H9 (cell line): ENCODE results near the gene CDKAL1. TPM values are rescaled to one million over a fixed set of nuclear protein-coding genes. Genes with fewer than 3 reads are reported as not detected.

Source experiments
- DNase-seq: peaks from one replicate; pipeline ENCODE4 v3.0.0-alpha.2; 2017
- H2AFZ ChIP-seq: one replicate; pipeline ENCODE4 v1.6.1; 2013; ENCODE audit warnings: mild to moderate bottlenecking, low read length, control low read depth, moderate library complexity
- H2AK5ac ChIP-seq: 2 replicates; pipeline ENCODE4 v1.6.1; 2013; ENCODE audit warnings: low read length, control low read depth, mixed read lengths; ENCODE audit not compliant: insufficient read length
- H2BK120ac ChIP-seq: one replicate; pipeline ENCODE4 v1.6.1; 2013; ENCODE audit warnings: low read depth, mild to moderate bottlenecking, low read length, control low read depth, inconsistent platforms; ENCODE audit not compliant: poor library complexity, severe bottlenecking
- H2BK12ac ChIP-seq: 2 replicates; pipeline ENCODE4 v1.6.1; 2013; ENCODE audit warnings: low read length, control low read depth, mixed read lengths, low read depth; ENCODE audit not compliant: insufficient read length
- H2BK15ac ChIP-seq: 2 replicates; pipeline ENCODE4 v1.6.1; 2013; ENCODE audit warnings: low read depth, low read length, control low read depth
- H2BK20ac ChIP-seq: one replicate; pipeline ENCODE4 v1.6.1; 2013; ENCODE audit warnings: low read depth, mild to moderate bottlenecking, low read length, control low read depth, inconsistent platforms; ENCODE audit not compliant: poor library complexity, severe bottlenecking
- H2BK5ac ChIP-seq: 2 replicates; pipeline ENCODE4 v1.6.1; 2013; ENCODE audit warnings: low read length, control low read depth, mixed read lengths; ENCODE audit not compliant: insufficient read length
- H3K14ac ChIP-seq: 2 replicates; pipeline ENCODE4 v1.6.1; 2013; ENCODE audit warnings: low read length, control low read depth; ENCODE audit not compliant: insufficient read depth
- H3K18ac ChIP-seq: 2 replicates; pipeline ENCODE4 v1.6.1; 2013; ENCODE audit warnings: low read depth, mild to moderate bottlenecking, mixed read lengths, low read length, control low read depth; ENCODE audit not compliant: insufficient read length
- H3K23ac ChIP-seq: 2 replicates; pipeline ENCODE4 v1.6.1; 2013; ENCODE audit warnings: low read length, control low read depth, mixed read lengths, low read depth; ENCODE audit not compliant: insufficient read length
- H3K23me2 ChIP-seq: 2 replicates; pipeline ENCODE4 v1.6.1; 2013; ENCODE audit warnings: low read depth, mild to moderate bottlenecking, mixed read lengths, low read length, control low read depth; ENCODE audit not compliant: insufficient read length, poor library complexity, severe bottlenecking
- H3K27ac ChIP-seq: 2 replicates; pipeline ENCODE4 v1.5.1; 2013; ENCODE audit warnings: low read length, control low read depth, mixed read lengths, low read depth; ENCODE audit not compliant: insufficient read length
- H3K27me3 ChIP-seq: 2 replicates; pipeline ENCODE4 v1.6.1; 2013; ENCODE audit warnings: low read length, control low read depth, inconsistent platforms; ENCODE audit not compliant: insufficient read depth
- H3K4ac ChIP-seq: 2 replicates; pipeline ENCODE4 v1.6.1; 2013; ENCODE audit warnings: low read depth, mild to moderate bottlenecking, control low read depth, inconsistent platforms, low read length, moderate library complexity
- H3K4me1 ChIP-seq: 2 replicates; pipeline ENCODE4 v1.6.1; 2013; ENCODE audit warnings: low read length, control low read depth, inconsistent platforms; ENCODE audit not compliant: insufficient read depth
- H3K4me2 ChIP-seq: 2 replicates; pipeline ENCODE4 v1.6.1; 2013; ENCODE audit warnings: low read length, control low read depth, mixed read lengths; ENCODE audit not compliant: insufficient read length, insufficient read depth
- H3K56ac ChIP-seq: 2 replicates; pipeline ENCODE4 v1.6.1; 2013; ENCODE audit warnings: low read depth, mild to moderate bottlenecking, mixed read lengths, low read length, control low read depth; ENCODE audit not compliant: insufficient read length
- H3K79me1 ChIP-seq: 2 replicates; pipeline ENCODE4 v1.6.1; 2013; ENCODE audit warnings: low read depth, mild to moderate bottlenecking, moderate library complexity, low read length, control low read depth, inconsistent platforms; ENCODE audit not compliant: insufficient read depth, poor library complexity, severe bottlenecking
- H3K79me2 ChIP-seq: 2 replicates; pipeline ENCODE4 v1.6.1; 2013; ENCODE audit warnings: low read length, control low read depth, inconsistent platforms; ENCODE audit not compliant: insufficient read depth
- H3K9ac ChIP-seq: 2 replicates; pipeline ENCODE4 v1.6.1; 2013; ENCODE audit warnings: low read length, control low read depth, mixed read lengths; ENCODE audit not compliant: insufficient read length; ENCODE audit errors: extremely low read depth
- H3K9me3 ChIP-seq: one replicate; pipeline ENCODE4 v1.6.1; 2013; ENCODE audit warnings: low read depth, low read length, inconsistent platforms; ENCODE audit not compliant: control insufficient read depth
- H3T11ph ChIP-seq: one replicate; pipeline ENCODE4 v1.6.1; 2013; ENCODE audit warnings: mild to moderate bottlenecking, low read length, control low read depth, inconsistent platforms
- H4K20me1 ChIP-seq: one replicate; pipeline ENCODE4 v1.6.1; 2013; ENCODE audit not compliant: control insufficient read depth, insufficient read length, insufficient read depth
- H4K5ac ChIP-seq: 2 replicates; pipeline ENCODE4 v1.6.1; 2013; ENCODE audit warnings: low read depth, mild to moderate bottlenecking, mixed read lengths, low read length, control low read depth; ENCODE audit not compliant: insufficient read length
- H4K8ac ChIP-seq: replicated peaks from 2 replicates; pipeline ENCODE4 v1.6.1; 2013; ENCODE audit warnings: low read length, control low read depth, mixed read lengths, low read depth; ENCODE audit not compliant: insufficient read length
- H4K91ac ChIP-seq: 2 replicates; pipeline ENCODE4 v1.6.1; 2013; ENCODE audit warnings: low read depth, mild to moderate bottlenecking, moderate library complexity, mixed read lengths, low read length, control low read depth; ENCODE audit not compliant: insufficient read length
- H3K27ac Mint-ChIP-seq, 3 experiments: 2 replicates in 2 of 3; 3 replicates in 1 of 3; pipeline ENCODE4 v1.8.0; 2020 to 2021; ENCODE audit warnings: mixed read lengths in 3 of 3, mild to moderate bottlenecking in 1 of 3, moderate library complexity in 1 of 3
- H3K27me3 Mint-ChIP-seq: 2 replicates; pipeline ENCODE4 v1.8.0; 2021; ENCODE audit warnings: low read depth, mild to moderate bottlenecking, moderate library complexity, mixed read lengths
- H3K36me3 Mint-ChIP-seq, 3 experiments: 2 replicates in 2 of 3; 3 replicates in 1 of 3; pipeline ENCODE4 v1.8.0; 2020 to 2021; ENCODE audit warnings: low read depth in 3 of 3, mixed read lengths in 3 of 3; ENCODE audit not compliant: insufficient read depth in 1 of 3
- H3K4me1 Mint-ChIP-seq, 2 experiments: 2 replicates each; pipeline ENCODE4 v1.8.0; 2020; ENCODE audit warnings: mixed read lengths in 2 of 2
- H3K4me3 Mint-ChIP-seq, 2 experiments: 2 replicates in 1 of 2; 3 replicates in 1 of 2; pipeline ENCODE4 v1.8.0; 2020 to 2021; ENCODE audit warnings: mild to moderate bottlenecking in 2 of 2, mixed read lengths in 2 of 2, moderate library complexity in 1 of 2
- H3K9me3 Mint-ChIP-seq, 2 experiments: 2 replicates in 1 of 2; 3 replicates in 1 of 2; pipeline ENCODE4 v1.8.0; 2020; ENCODE audit warnings: mild to moderate bottlenecking in 2 of 2, mixed read lengths in 2 of 2, moderate library complexity in 1 of 2
- CTCF ChIP-seq: fragments of 200-600 bp; sonication (generic); conservative IDR thresholded peaks from 3 replicates; pipeline ENCODE4 v1.8.0; 2021; ENCODE audit warnings: antibody characterized with exemption, mild to moderate bottlenecking
- WGBS: extraction: QIAGEN DNeasy Blood & Tissue Kit; methylation state at CpG from one replicate; pipeline ENCODE4 v1.1.7; 2013; ENCODE audit warnings: missing lambda C conversion rate, low lambda C conversion rate, mixed read lengths; ENCODE audit not compliant: insufficient read length; ENCODE audit errors: extremely low coverage; 5-methylcytosine and 5-hydroxymethylcytosine counted together
- total RNA-seq: library from RNA; stranded (reverse); gene quantifications from 2 replicates; pipeline ENCODE4 v1.2.1, GENCODE V29; 2021

The CDKAL1 gene
- total RNA-seq, 1 experiment from 2014 or later, result 23.0 TPM

GRCh38 chr6:21034345-21034744 lies 500.1 kb downstream of the CDKAL1 start:
- Histone ChIP-seq H3K9me3 (no peaks in the 10 kb centered on the region), H2BK20ac (no peak overlapping the region), H4K91ac (no peak overlapping the region), H3K4me2 (no peak overlapping the region), H4K8ac (no peak overlapping the region), H3K4me1 (no peaks in the 10 kb centered on the region), H3K14ac (no peak overlapping the region), H3K23me2 (no peaks in the 10 kb centered on the region), H3K18ac (no peak overlapping the region), H3K9ac (no peak overlapping the region), H2BK5ac (no peak overlapping the region), H2BK15ac (no peak overlapping the region), H3K23ac (no peak overlapping the region), H2BK12ac (no peak overlapping the region), H2BK120ac (no peak overlapping the region), H2AK5ac (no peak overlapping the region), H3K4ac (no peak overlapping the region), H3K27me3 (no peaks in the 10 kb centered on the region), H3K79me2 (no peaks in the 10 kb centered on the region), H3K56ac (no peak overlapping the region), H4K5ac (no peak overlapping the region), H3T11ph (no peak overlapping the region), H3K79me1 (no peaks in the 10 kb centered on the region), H4K20me1 (no peaks in the 10 kb centered on the region), H2AFZ (no peak overlapping the region), H3K27ac (no peak overlapping the region)
- no peak for DNase-seq
- no peak overlapping the region for H3K27ac Mint-ChIP-seq
- peaks cover 0 to 2% (median 0%) of the 10 kb centered on the region in 3 experiments; a peak in 2 of 7 replicates for H3K36me3 Mint-ChIP-seq
- H3K4me3 Mint-ChIP-seq, result no peak overlapping the region
- no peak for TF ChIP-seq CTCF
- H3K27me3 Mint-ChIP-seq, result no peaks in the 10 kb centered on the region
- WGBS, result no CpG with 5 or more reads among the region's 3 CpGs
- H3K4me1 Mint-ChIP-seq, result peaks cover 5 to 7% of the 10 kb centered on the region in 2 experiments
- no peaks in the 10 kb centered on the region; a peak in 1 of 5 replicates for H3K9me3 Mint-ChIP-seq
